OCI-LY7 (cell line): Measurements from ENCODE around the gene IL6R.

ENCODE experiments used
- EZH2phosphoT487 ChIP-seq: fragments of 200-600 bp; sonication (generic); IDR thresholded peaks from 2 replicates; pipeline ENCODE4 v1.6.1; 2018; ENCODE audit warnings: low read depth, borderline replicate concordance, mild to moderate bottlenecking, mixed run types, antibody characterized with exemption, low read length, moderate library complexity, mixed read lengths
- TF ChIP-seq, protein P1 (sequence below): fragments of 200-600 bp; sonication (generic); conservative IDR thresholded peaks from 2 replicates; pipeline ENCODE4 v1.5.1; 2014; ENCODE audit warnings: mild to moderate bottlenecking, antibody characterized with exemption, low read length, moderate library complexity, mixed read lengths

DNA sequence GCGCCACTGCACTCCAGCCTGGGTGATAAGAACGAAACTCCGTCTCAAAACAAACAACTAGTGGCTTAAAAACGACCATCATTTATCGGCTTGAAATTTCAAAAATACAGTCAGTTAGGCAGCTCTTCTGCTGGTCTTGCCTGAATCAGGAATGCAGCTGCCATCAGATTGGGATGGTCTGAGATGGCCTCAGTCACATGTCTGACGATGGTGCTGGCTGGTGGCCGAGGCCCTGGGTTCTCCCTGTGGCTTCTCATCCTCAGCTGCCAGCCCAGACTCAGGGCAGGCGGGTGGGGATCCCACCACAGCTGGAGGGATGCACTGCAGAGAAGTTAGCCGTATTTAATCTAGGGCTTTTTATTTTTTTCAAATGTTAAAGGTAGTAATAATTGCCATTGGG lies 31.3 kb downstream of the IL6R start:
- TF ChIP-seq, protein P1, sequence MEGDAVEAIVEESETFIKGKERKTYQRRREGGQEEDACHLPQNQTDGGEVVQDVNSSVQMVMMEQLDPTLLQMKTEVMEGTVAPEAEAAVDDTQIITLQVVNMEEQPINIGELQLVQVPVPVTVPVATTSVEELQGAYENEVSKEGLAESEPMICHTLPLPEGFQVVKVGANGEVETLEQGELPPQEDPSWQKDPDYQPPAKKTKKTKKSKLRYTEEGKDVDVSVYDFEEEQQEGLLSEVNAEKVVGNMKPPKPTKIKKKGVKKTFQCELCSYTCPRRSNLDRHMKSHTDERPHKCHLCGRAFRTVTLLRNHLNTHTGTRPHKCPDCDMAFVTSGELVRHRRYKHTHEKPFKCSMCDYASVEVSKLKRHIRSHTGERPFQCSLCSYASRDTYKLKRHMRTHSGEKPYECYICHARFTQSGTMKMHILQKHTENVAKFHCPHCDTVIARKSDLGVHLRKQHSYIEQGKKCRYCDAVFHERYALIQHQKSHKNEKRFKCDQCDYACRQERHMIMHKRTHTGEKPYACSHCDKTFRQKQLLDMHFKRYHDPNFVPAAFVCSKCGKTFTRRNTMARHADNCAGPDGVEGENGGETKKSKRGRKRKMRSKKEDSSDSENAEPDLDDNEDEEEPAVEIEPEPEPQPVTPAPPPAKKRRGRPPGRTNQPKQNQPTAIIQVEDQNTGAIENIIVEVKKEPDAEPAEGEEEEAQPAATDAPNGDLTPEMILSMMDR, result no peak
- no peak for TF ChIP-seq EZH2phosphoT487
